ENCODE measurements around the gene ANO3.

Gene ANO3

GRCh38 chr11:26319906-26320305 is 12.0 kb upstream of the ANO3 start:
- Histone ChIP-seq H3K9me3 (ENCODE audit: insufficient read depth, low read depth, low read length) (no peaks in the 10 kb centered on the region), H3K27me3 (ENCODE audit: insufficient read depth, low read length, poor library complexity, severe bottlenecking) (no peaks in the 10 kb centered on the region)

GRCh38 chr11:26321516-26321915 is 10.4 kb upstream of the ANO3 start:
- H3K79me2 ChIP-seq (ENCODE audit: insufficient read depth, low read length): no peaks in the 10 kb centered on the region
- H3K4me3 ChIP-seq (ENCODE audit: low read length, poor library complexity, severe bottlenecking): no peak overlapping the region
- H2AFZ ChIP-seq (ENCODE audit: low read length): no peak overlapping the region
- no peak overlapping the region for H3K4me2 ChIP-seq (ENCODE audit: low read depth, low read length, poor library complexity, severe bottlenecking)
- TF ChIP-seq CTCF (conservative IDR thresholded peaks at IDR 0.05; ENCODE audit: low read length): no peak
- H3K27me3 ChIP-seq (ENCODE audit: insufficient read depth, low read length, poor library complexity, severe bottlenecking): no peaks in the 10 kb centered on the region
- no peaks in the 10 kb centered on the region for H3K9me3 ChIP-seq (ENCODE audit: insufficient read depth, low read depth, low read length)
- no peaks in the 10 kb centered on the region for H3K36me3 ChIP-seq (ENCODE audit: insufficient read depth, low read length)
- no peak overlapping the region for H3K9ac ChIP-seq (ENCODE audit: low read depth, low read length, poor library complexity, severe bottlenecking)
- no peaks in the 10 kb centered on the region for H3F3A ChIP-seq (ENCODE audit: low read depth)
- H3K9me2 ChIP-seq (replicated peaks; ENCODE audit: low read depth, low read length): no peaks in the 10 kb centered on the region
- no peaks in the 10 kb centered on the region for H4K20me1 ChIP-seq (ENCODE audit: insufficient read depth, low read length, poor library complexity, severe bottlenecking)
- no peaks in the 10 kb centered on the region for H3K4me1 ChIP-seq (ENCODE audit: insufficient read depth, low read length, poor library complexity, severe bottlenecking)

More at GRCh38 chr11:26319906-26320305, 12.0 kb upstream of the ANO3 start:
- Histone ChIP-seq H3K9me2 (replicated peaks; ENCODE audit: low read depth, low read length) (no peaks in the 10 kb centered on the region), H2AFZ (ENCODE audit: low read length) (no peak overlapping the region), H3K9ac (ENCODE audit: low read depth, low read length, poor library complexity, severe bottlenecking) (no peak overlapping the region), H3K36me3 (ENCODE audit: insufficient read depth, low read length) (no peaks in the 10 kb centered on the region), H3K4me3 (ENCODE audit: low read length, poor library complexity, severe bottlenecking) (no peak overlapping the region), H3F3A (ENCODE audit: low read depth) (no peaks in the 10 kb centered on the region), H4K20me1 (ENCODE audit: insufficient read depth, low read length, poor library complexity, severe bottlenecking) (no peaks in the 10 kb centered on the region), H3K79me2 (ENCODE audit: insufficient read depth, low read length) (no peaks in the 10 kb centered on the region), H3K4me2 (ENCODE audit: low read depth, low read length, poor library complexity, severe bottlenecking) (no peak overlapping the region), H3K4me1 (ENCODE audit: insufficient read depth, low read length, poor library complexity, severe bottlenecking) (no peaks in the 10 kb centered on the region)
- TF ChIP-seq CTCF (conservative IDR thresholded peaks at IDR 0.05; ENCODE audit: low read length): no peak
- TF ChIP-seq EZH2phosphoT487 (IDR thresholded peaks at IDR 0.05; ENCODE audit: borderline replicate concordance): no peak

- H3K9me2 ChIP-seq (replicated peaks; ENCODE audit: low read depth, low read length): no peaks in the 10 kb centered on the region
- no peak for TF ChIP-seq CTCF (conservative IDR thresholded peaks at IDR 0.05; ENCODE audit: low read length)
- no peak for TF ChIP-seq EZH2phosphoT487 (IDR thresholded peaks at IDR 0.05; ENCODE audit: borderline replicate concordance)
- no peak overlapping the region for H3K9ac ChIP-seq (ENCODE audit: low read depth, low read length, poor library complexity, severe bottlenecking)
- H3K4me3 ChIP-seq (ENCODE audit: low read length, poor library complexity, severe bottlenecking): no peak overlapping the region
- no peaks in the 10 kb centered on the region for H3K36me3 ChIP-seq (ENCODE audit: insufficient read depth, low read length)
- H2AFZ ChIP-seq (ENCODE audit: low read length): no peak overlapping the region
- H3K9me3 ChIP-seq (ENCODE audit: insufficient read depth, low read depth, low read length): no peaks in the 10 kb centered on the region
- H4K20me1 ChIP-seq (ENCODE audit: insufficient read depth, low read length, poor library complexity, severe bottlenecking): no peaks in the 10 kb centered on the region
- H3K4me1 ChIP-seq (ENCODE audit: insufficient read depth, low read length, poor library complexity, severe bottlenecking): no peaks in the 10 kb centered on the region
- no peaks in the 10 kb centered on the region for H3K27me3 ChIP-seq (ENCODE audit: insufficient read depth, low read length, poor library complexity, severe bottlenecking)
- no peak overlapping the region for H3K4me2 ChIP-seq (ENCODE audit: low read depth, low read length, poor library complexity, severe bottlenecking)
- no peaks in the 10 kb centered on the region for H3K79me2 ChIP-seq (ENCODE audit: insufficient read depth, low read length)
- H3F3A ChIP-seq (ENCODE audit: low read depth): no peaks in the 10 kb centered on the region
Measured at GRCh38 chr11:26322335-26323067, 9.4 kb upstream of the ANO3 start.
